HG03442 (cell line): ENCODE measurements around the gene RPL13.

ENCODE experiments used
- ATAC-seq: cut with Tn5 transposase; IDR thresholded peaks from one replicate; pipeline ENCODE4 v1.9.1; 2021; ENCODE audit warnings: mild to moderate bottlenecking, moderate library complexity; ENCODE audit not compliant: unreplicated experiment

Gene RPL13

GRCh38 chr16:89560378-89561141, at the start of gene RPL13:
RPL13 (plus strand) TSS chr16:89560682; CDS start chr16:89560960, 278 bp downstream.
- peak; percentile 79 for ATAC-seq

- ATAC-seq: no peak
Measured at GRCh38 chr16:89511374-89511773, 49.1 kb upstream of the RPL13 start.

GRCh38 chr16:89512453-89512852, 48.0 kb upstream of the RPL13 start:
- no peak for ATAC-seq

- ATAC-seq: no peak
Measured at GRCh38 chr16:89517128-89517527, 43.4 kb upstream of the RPL13 start.

GRCh38 chr16:89519881-89520280, 40.6 kb upstream of the RPL13 start:
- no peak for ATAC-seq

- no peak for ATAC-seq
Measured at GRCh38 chr16:89522287-89522686, 38.2 kb upstream of the RPL13 start.

- ATAC-seq: no peak
Measured at GRCh38 chr16:89523680-89524344, 36.7 kb upstream of the RPL13 start.

GRCh38 chr16:89525146-89525913, 35.2 kb upstream of the RPL13 start:
- ATAC-seq: no peak

GRCh38 chr16:89529097-89529496, 31.4 kb upstream of the RPL13 start:
- no peak for ATAC-seq

- ATAC-seq: no peak
Measured at GRCh38 chr16:89530401-89531381, 29.8 kb upstream of the RPL13 start.

GRCh38 chr16:89531821-89532526, 28.5 kb upstream of the RPL13 start:
- no peak for ATAC-seq

- ATAC-seq: no peak
Measured at GRCh38 chr16:89534252-89534756, 26.2 kb upstream of the RPL13 start.

GRCh38 chr16:89536371-89536770, 24.1 kb upstream of the RPL13 start:
- ATAC-seq: no peak

GRCh38 chr16:89536886-89537548, 23.5 kb upstream of the RPL13 start:
- no peak for ATAC-seq

GRCh38 chr16:89537549-89537925, 22.9 kb upstream of the RPL13 start:
- no peak for ATAC-seq

GRCh38 chr16:89538286-89538685, 22.2 kb upstream of the RPL13 start:
- no peak for ATAC-seq

- no peak for ATAC-seq
Measured at GRCh38 chr16:89540557-89540956, 19.9 kb upstream of the RPL13 start.

- no peak for ATAC-seq
Measured at GRCh38 chr16:89541792-89542191, 18.7 kb upstream of the RPL13 start.

GRCh38 chr16:89544113-89544512, 16.4 kb upstream of the RPL13 start:
- ATAC-seq: no peak
